Left ventricle myocardium inferior (tissue), 1 donor: ENCODE results near the gene REG3A. TPM values are rescaled to one million over a fixed set of nuclear protein-coding genes. Genes with fewer than 3 reads are reported as not detected.

Experiments
- DNase-seq: peaks from one replicate; pipeline ENCODE4 v3.0.0-alpha.2; 2020
- H3K27ac ChIP-seq: fragments of 200-600 bp; replicated peaks from 2 replicates; pipeline ENCODE4 v1.8.0; 2021
- H3K27me3 ChIP-seq: fragments of 200-600 bp; 2 replicates; pipeline ENCODE4 v1.8.0; 2021; ENCODE audit warnings: low read depth
- H3K36me3 ChIP-seq: fragments of 200-600 bp; 2 replicates; pipeline ENCODE4 v1.8.0; 2021
- H3K4me1 ChIP-seq: fragments of 200-600 bp; 2 replicates; pipeline ENCODE4 v1.8.0; 2021
- H3K4me3 ChIP-seq: fragments of 200-600 bp; 2 replicates; pipeline ENCODE4 v1.8.0; 2021; ENCODE audit warnings: mild to moderate bottlenecking, moderate library complexity
- H3K9me3 ChIP-seq: fragments of 200-600 bp; replicated peaks from 2 replicates; pipeline ENCODE4 v1.8.0; 2021
- intact Hi-C: fragments of 100-400 bp; cut with micrococcal nuclease; formaldehyde crosslinking; loops from one replicate; pipeline ENCODE4 v1.11.0; 2022
- total RNA-seq: library from RNA; stranded (reverse); fragmentation: NEBNext Ultra II Directional; extraction: Animal tissue kit (Norgen Biotek cat#: 25700); gene quantifications from one replicate; pipeline ENCODE4 v1.2.1, GENCODE V29; 2021
- TF ChIP-seq, protein P1 (sequence below): fragments of 200-600 bp; IDR thresholded peaks from 2 replicates; pipeline ENCODE4 v1.8.0; 2021; ENCODE audit warnings: antibody characterized with exemption, mild to moderate bottlenecking, borderline replicate concordance
- donor health status: DM: no; HTN: yes; CAD: no; lungs with severe emphysema.

The REG3A gene
- total RNA-seq, 1 donor from 2014 or later, result not detected

DNA sequence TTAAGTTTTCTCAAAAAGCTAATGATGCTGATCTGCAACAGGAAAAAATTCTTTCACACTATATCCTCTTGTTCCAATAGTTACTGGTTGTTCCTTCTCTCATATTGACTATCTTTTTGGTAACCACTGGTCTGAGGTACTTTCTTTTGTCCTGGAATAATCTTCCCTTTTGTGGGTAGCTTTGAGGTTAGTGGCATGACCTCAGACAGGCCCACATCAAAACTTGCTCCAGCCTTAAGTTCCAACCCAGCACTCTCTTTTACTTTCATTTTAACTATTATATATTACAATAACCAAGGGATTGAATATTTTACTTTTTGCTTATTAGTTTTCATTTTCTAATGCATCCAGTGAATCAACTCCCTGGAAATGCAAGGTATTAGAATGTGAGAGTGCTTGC lies 29.7 kb downstream of the REG3A start:
- Histone ChIP-seq H3K9me3 (no peaks in the 10 kb centered on the region), H3K27ac (no peak overlapping the region), H3K4me1 (no peaks in the 10 kb centered on the region), H3K4me3 (no peak overlapping the region), H3K36me3 (no peaks in the 10 kb centered on the region), H3K27me3 (no peaks in the 10 kb centered on the region)
- intact Hi-C loops, result no loop called here
- TF ChIP-seq, protein P1, sequence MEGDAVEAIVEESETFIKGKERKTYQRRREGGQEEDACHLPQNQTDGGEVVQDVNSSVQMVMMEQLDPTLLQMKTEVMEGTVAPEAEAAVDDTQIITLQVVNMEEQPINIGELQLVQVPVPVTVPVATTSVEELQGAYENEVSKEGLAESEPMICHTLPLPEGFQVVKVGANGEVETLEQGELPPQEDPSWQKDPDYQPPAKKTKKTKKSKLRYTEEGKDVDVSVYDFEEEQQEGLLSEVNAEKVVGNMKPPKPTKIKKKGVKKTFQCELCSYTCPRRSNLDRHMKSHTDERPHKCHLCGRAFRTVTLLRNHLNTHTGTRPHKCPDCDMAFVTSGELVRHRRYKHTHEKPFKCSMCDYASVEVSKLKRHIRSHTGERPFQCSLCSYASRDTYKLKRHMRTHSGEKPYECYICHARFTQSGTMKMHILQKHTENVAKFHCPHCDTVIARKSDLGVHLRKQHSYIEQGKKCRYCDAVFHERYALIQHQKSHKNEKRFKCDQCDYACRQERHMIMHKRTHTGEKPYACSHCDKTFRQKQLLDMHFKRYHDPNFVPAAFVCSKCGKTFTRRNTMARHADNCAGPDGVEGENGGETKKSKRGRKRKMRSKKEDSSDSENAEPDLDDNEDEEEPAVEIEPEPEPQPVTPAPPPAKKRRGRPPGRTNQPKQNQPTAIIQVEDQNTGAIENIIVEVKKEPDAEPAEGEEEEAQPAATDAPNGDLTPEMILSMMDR, result no peak
- DNase-seq, result no peak

DNA sequence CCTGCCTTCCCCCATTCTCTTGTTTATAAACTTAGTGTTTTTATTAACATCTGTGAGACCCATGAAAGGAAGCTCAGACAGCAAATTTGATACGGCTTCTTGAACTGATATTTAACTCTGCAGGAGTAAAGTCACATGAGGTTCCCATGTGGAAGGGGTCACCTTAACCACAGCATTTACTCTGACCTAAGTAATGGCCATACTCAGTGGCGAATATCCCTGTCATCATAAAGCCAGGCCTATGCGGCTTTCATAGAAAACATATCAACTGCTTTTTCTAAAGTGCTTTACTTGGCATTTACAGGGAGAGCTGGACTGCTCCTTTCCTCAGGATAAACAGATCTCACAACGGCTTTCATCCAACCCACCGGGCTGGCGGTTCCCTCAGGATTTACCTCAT lies 30.3 kb downstream of the REG3A start:
- Histone ChIP-seq H3K4me1 (no peaks in the 10 kb centered on the region), H3K36me3 (no peaks in the 10 kb centered on the region), H3K27me3 (no peaks in the 10 kb centered on the region), H3K27ac (no peak overlapping the region), H3K9me3 (no peaks in the 10 kb centered on the region), H3K4me3 (no peak overlapping the region)
- intact Hi-C loops, result no loop called here
- TF ChIP-seq, protein P1, result no peak
- no peak for DNase-seq

DNA sequence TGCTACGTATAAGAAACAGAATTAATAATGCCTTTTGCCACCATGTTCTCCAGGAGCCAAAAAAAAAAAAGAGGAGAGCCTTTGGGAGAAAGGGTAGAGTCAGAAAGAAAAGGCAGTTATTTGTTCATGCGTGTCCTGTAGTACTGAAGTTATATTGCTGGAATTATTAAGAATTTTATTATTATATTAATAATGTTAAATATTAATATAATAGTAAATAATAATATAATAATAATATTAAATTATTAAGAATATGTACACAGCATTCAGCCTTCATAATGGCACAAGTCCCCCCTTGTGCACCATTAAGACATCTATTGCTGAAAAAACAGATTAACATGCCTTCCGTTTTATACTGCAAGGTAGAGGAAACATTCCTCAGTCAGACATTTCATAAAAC lies 31.1 kb downstream of the REG3A start:
- Histone ChIP-seq H3K36me3 (no peaks in the 10 kb centered on the region), H3K27me3 (no peaks in the 10 kb centered on the region), H3K4me3 (no peak overlapping the region), H3K27ac (no peak overlapping the region), H3K9me3 (no peaks in the 10 kb centered on the region), H3K4me1 (no peaks in the 10 kb centered on the region)
- no peak for DNase-seq
- TF ChIP-seq, protein P1, result no peak
- intact Hi-C loops, result no loop called here

GRCh38 chr2:79125721-79125985 lies 33.9 kb downstream of the REG3A start:
- Histone ChIP-seq H3K9me3 (no peaks in the 10 kb centered on the region), H3K27ac (no peak overlapping the region), H3K36me3 (no peaks in the 10 kb centered on the region), H3K27me3 (no peaks in the 10 kb centered on the region), H3K4me3 (no peak overlapping the region), H3K4me1 (no peaks in the 10 kb centered on the region)
- intact Hi-C loops, result no loop called here
- TF ChIP-seq, protein P1, result no peak
- DNase-seq, result no peak

- H3K27ac ChIP-seq, result no peak overlapping the region
- no peaks in the 10 kb centered on the region for H3K9me3 ChIP-seq
- DNase-seq, result no peak
- H3K36me3 ChIP-seq, result no peaks in the 10 kb centered on the region
- no peaks in the 10 kb centered on the region for H3K4me1 ChIP-seq
- intact Hi-C loops, result no loop called here
- TF ChIP-seq, protein P1, result no peak
- no peaks in the 10 kb centered on the region for H3K27me3 ChIP-seq
- H3K4me3 ChIP-seq, result no peak overlapping the region
Measured at GRCh38 chr2:79124907-79125720, 34.4 kb downstream of the REG3A start.
